ENCODE results near the gene KRCC1. TPM values are rescaled to one million over a fixed set of nuclear protein-coding genes. Genes with fewer than 3 reads are reported as not detected.

Gene KRCC1
- total and polyA plus RNA-seq, 9 of the 15 experiments (the other 6 are each of a cell fraction or from before 2014, with no cell fraction given), result 1.9 to 6.0 (median 2.2) TPM

DNA sequence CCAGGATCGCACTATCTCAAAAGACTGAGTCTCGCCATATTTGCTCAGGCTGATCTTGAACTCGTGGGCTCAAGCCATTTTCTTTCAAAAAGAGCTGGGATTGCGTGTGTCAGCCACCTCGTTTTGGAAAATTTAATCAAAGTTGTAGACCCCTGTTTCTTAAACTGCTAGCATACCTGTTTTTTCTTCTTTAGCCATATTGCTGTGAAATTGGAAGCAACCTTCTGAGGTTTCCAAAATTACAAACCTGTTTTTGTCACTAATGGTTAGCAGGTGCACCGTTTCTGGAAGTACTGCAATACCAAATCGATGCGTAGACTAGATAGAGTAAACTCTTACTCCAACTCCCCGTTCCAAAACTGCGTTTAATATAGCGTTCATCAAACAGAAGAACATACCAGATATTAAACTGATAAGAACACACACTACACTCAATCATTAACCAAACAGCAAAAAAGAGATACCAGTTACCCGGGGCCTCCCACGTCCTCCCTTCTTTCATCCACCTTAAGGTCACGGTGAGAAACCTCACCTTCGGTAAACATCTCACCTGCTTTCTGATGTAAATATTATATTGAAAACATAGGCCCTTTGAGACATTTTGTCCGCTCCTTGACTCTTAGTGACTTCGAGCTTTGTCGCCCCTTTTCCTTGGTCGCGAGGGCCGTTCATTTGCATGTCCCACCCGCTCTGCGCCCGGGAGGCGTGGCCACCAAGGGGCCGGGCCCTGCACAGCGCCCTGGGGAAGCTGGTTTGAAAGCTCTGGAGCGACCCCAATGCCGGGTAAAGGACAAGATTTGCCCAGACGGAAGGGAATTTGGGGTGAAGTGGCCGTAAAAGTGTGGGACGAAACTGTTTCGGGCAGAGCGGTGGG is 39.3 kb downstream of the KRCC1 start, which contains the start of gene RNU2-63P (continued):
- TF ChIP-seq GATAD2A (IDR thresholded peaks at IDR 0.05) (no peak), NFE2 (IDR thresholded peaks at IDR 0.05; ENCODE audit: low read depth) (peak; percentile 37; the same call in 1 of the 2 replicates), ETV5 (CRISPR knock-in tag; IDR thresholded peaks at IDR 0.05; ENCODE audit: low read depth) (peak; percentile 73; the same call in 1 of the 2 replicates), RCOR1 (IDR thresholded peaks at IDR 0.05; ENCODE audit: borderline replicate concordance in 1 of 2, low read depth in 2 of 2, low read length in 2 of 2) (peak; percentile 68 to 71; a peak in 3 of 4 replicates), MCM7 (IDR thresholded peaks at IDR 0.05) (peak in 1 of 2 experiments; percentile 30; a peak in 1 of 4 replicates), SMAD3 (CRISPR knock-in tag; conservative IDR thresholded peaks at IDR 0.05) (peak; percentile 93), ZNF644 (tag; IDR thresholded peaks at IDR 0.05; ENCODE audit: low read depth) (no peak), TEAD4 (IDR thresholded peaks at IDR 0.05; ENCODE audit: low read length) (peak; percentile 94), TEAD4 (CRISPR knock-in tag; IDR thresholded peaks at IDR 0.05; ENCODE audit: borderline replicate concordance) (no peak), TOE1 (IDR thresholded peaks at IDR 0.05; ENCODE audit: borderline replicate concordance) (no peak), TOE1 (CRISPR knock-in tag; IDR thresholded peaks at IDR 0.05; ENCODE audit: borderline replicate concordance, low read depth) (no peak), ZNF174 (CRISPR knock-in tag; IDR thresholded peaks at IDR 0.05) (peak; percentile 79; the same call in 1 of the 2 replicates), NCOA4 (IDR thresholded peaks at IDR 0.05; ENCODE audit: partially characterized antibody) (peak; percentile 31), RBFOX2 (IDR thresholded peaks at IDR 0.05; ENCODE audit: low read depth, low read length) (peak; percentile 87), ZNF212 (CRISPR knock-in tag; IDR thresholded peaks at IDR 0.05) (peak; percentile 86; the same call in 1 of the 2 replicates), DDX20 (tag; IDR thresholded peaks at IDR 0.05; ENCODE audit: low read depth) (no peak), PYGO2 (tag; IDR thresholded peaks at IDR 0.05) (peak; percentile 69; the same call in 1 of the 2 replicates)
- TF ChIP-seq, protein P1, sequence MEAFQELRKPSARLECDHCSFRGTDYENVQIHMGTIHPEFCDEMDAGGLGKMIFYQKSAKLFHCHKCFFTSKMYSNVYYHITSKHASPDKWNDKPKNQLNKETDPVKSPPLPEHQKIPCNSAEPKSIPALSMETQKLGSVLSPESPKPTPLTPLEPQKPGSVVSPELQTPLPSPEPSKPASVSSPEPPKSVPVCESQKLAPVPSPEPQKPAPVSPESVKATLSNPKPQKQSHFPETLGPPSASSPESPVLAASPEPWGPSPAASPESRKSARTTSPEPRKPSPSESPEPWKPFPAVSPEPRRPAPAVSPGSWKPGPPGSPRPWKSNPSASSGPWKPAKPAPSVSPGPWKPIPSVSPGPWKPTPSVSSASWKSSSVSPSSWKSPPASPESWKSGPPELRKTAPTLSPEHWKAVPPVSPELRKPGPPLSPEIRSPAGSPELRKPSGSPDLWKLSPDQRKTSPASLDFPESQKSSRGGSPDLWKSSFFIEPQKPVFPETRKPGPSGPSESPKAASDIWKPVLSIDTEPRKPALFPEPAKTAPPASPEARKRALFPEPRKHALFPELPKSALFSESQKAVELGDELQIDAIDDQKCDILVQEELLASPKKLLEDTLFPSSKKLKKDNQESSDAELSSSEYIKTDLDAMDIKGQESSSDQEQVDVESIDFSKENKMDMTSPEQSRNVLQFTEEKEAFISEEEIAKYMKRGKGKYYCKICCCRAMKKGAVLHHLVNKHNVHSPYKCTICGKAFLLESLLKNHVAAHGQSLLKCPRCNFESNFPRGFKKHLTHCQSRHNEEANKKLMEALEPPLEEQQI (IDR thresholded peaks at IDR 0.05), result no peak
- TF ChIP-seq, protein P2, sequence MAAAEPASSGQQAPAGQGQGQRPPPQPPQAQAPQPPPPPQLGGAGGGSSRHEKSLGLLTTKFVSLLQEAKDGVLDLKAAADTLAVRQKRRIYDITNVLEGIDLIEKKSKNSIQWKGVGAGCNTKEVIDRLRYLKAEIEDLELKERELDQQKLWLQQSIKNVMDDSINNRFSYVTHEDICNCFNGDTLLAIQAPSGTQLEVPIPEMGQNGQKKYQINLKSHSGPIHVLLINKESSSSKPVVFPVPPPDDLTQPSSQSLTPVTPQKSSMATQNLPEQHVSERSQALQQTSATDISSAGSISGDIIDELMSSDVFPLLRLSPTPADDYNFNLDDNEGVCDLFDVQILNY (CRISPR knock-in tag; IDR thresholded peaks at IDR 0.05), result peak; percentile 50; the same call in 1 of the 2 replicates
- TF ChIP-seq, protein P3, sequence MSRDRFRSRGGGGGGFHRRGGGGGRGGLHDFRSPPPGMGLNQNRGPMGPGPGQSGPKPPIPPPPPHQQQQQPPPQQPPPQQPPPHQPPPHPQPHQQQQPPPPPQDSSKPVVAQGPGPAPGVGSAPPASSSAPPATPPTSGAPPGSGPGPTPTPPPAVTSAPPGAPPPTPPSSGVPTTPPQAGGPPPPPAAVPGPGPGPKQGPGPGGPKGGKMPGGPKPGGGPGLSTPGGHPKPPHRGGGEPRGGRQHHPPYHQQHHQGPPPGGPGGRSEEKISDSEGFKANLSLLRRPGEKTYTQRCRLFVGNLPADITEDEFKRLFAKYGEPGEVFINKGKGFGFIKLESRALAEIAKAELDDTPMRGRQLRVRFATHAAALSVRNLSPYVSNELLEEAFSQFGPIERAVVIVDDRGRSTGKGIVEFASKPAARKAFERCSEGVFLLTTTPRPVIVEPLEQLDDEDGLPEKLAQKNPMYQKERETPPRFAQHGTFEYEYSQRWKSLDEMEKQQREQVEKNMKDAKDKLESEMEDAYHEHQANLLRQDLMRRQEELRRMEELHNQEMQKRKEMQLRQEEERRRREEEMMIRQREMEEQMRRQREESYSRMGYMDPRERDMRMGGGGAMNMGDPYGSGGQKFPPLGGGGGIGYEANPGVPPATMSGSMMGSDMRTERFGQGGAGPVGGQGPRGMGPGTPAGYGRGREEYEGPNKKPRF (IDR thresholded peaks at IDR 0.05; ENCODE audit: low read depth, low read length), result no peak
- TF ChIP-seq, protein P4, sequence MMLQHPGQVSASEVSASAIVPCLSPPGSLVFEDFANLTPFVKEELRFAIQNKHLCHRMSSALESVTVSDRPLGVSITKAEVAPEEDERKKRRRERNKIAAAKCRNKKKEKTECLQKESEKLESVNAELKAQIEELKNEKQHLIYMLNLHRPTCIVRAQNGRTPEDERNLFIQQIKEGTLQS (IDR thresholded peaks at IDR 0.05), result no peak
- TF ChIP-seq, protein P4 (CRISPR knock-in tag; conservative IDR thresholded peaks at IDR 0.05), result peak; percentile 95
